Esophagus squamous epithelium (tissue), 4 donors: ENCODE data around the gene CSMD2.

Experiments
- CTCF ChIP-seq, 6 experiments: fragments of 450-650 bp in 4 of 6; fragments of 200-600 bp in 2 of 6; sonication (generic) in 2 of 6; IDR thresholded peaks; one replicate each; pipeline ENCODE4 v1.5.1; 2016 to 2019; ENCODE audit warnings: antibody characterized with exemption in 6 of 6, mild to moderate bottlenecking in 4 of 6, moderate library complexity in 4 of 6
- POLR2A ChIP-seq, 4 donors: fragments of 450-650 bp; IDR thresholded peaks; one replicate each; pipeline ENCODE4 v1.6.1; 2017; ENCODE audit warnings: antibody characterized with exemption in 4 of 4, mild to moderate bottlenecking in 4 of 4, moderate library complexity in 3 of 4

GRCh38 chr1:33610391-33610790 is 554.6 kb downstream of the CSMD2 start:
- TF ChIP-seq POLR2A (IDR thresholded peaks at IDR 0.05) (no peak), CTCF (IDR thresholded peaks at IDR 0.05) (no peak)
